Measurements from ENCODE around the gene CPD.
"Not testable (repeated sequence)": the region's sequence is repeated elsewhere in the genome, so short reads cannot be mapped to it uniquely, and the experiment has no call there.

The CPD gene

GRCh38 chr17:30378825-30379302, at the start of gene CPD:
CPD (plus strand) TSS chr17:30378927; CDS start chr17:30378981, 54 bp downstream.
- peak; percentile 90 to 96 (median 94) for DNase-seq

GRCh38 chr17:30332057-30332542, 46.6 kb upstream of the CPD start:
- DNase-seq, result peak in 1 of 4 experiments; percentile 12

- no peak for DNase-seq
Observed at GRCh38 chr17:30333503-30334360, 45.0 kb upstream of the CPD start, which contains the start of gene TMIGD1. TMIGD1 (minus strand) TSS chr17:30334057; CDS start chr17:30332133, 1,924 bp downstream.

GRCh38 chr17:30334421-30334820, 44.3 kb upstream of the CPD start:
- DNase-seq, result no peak

GRCh38 chr17:30336369-30337171, 42.2 kb upstream of the CPD start:
- DNase-seq, result peak in 2 of 4 experiments; percentile 16 to 25

GRCh38 chr17:30337393-30337999, 41.2 kb upstream of the CPD start:
- no peak for DNase-seq

GRCh38 chr17:30339086-30339485, 39.6 kb upstream of the CPD start:
- DNase-seq, result no peak

- no peak for DNase-seq
Observed at GRCh38 chr17:30340801-30341356, 37.8 kb upstream of the CPD start.

GRCh38 chr17:30341703-30342249, 37.0 kb upstream of the CPD start:
- DNase-seq, result no peak

GRCh38 chr17:30343244-30343643, 35.5 kb upstream of the CPD start:
- DNase-seq, result not testable (repeated sequence)

- DNase-seq, result no peak
Observed at GRCh38 chr17:30343796-30344195, 34.9 kb upstream of the CPD start.

GRCh38 chr17:30344283-30345088, 34.2 kb upstream of the CPD start:
- DNase-seq, result no peak

GRCh38 chr17:30345089-30345433, 33.7 kb upstream of the CPD start:
- DNase-seq, result no peak

GRCh38 chr17:30345527-30346075, 33.1 kb upstream of the CPD start:
- DNase-seq, result no peak

GRCh38 chr17:30346221-30346795, 32.4 kb upstream of the CPD start:
- DNase-seq, result no peak

- DNase-seq, result no peak
Observed at GRCh38 chr17:30347488-30347887, 31.2 kb upstream of the CPD start.

GRCh38 chr17:30349252-30349651, 29.5 kb upstream of the CPD start:
- DNase-seq, result no peak

GRCh38 chr17:30351263-30351662, 27.5 kb upstream of the CPD start:
- not testable (repeated sequence) for DNase-seq

- no peak for DNase-seq
Observed at GRCh38 chr17:30351735-30352134, 27.0 kb upstream of the CPD start.

GRCh38 chr17:30352240-30352814, 26.4 kb upstream of the CPD start:
- DNase-seq, result no peak
